Tibial nerve (tissue), 4 donors: Measurements from ENCODE around the gene POU6F2. TPM values are rescaled to one million over a fixed set of nuclear protein-coding genes. Genes with fewer than 3 reads are reported as not detected.

Source experiments
- DNase-seq, 2 donors: peaks; one replicate each; pipeline ENCODE4 v3.0.0-alpha.2; 2019; ENCODE audit warnings: low spot score in 2 of 2
- H3K27ac ChIP-seq, 4 donors: fragments of 200-600 bp; sonication (generic) in 3 of 4; one replicate each; pipeline ENCODE4 v1.5.1; 2017 to 2019; ENCODE audit warnings: mild to moderate bottlenecking in 1 of 4
- H3K27me3 ChIP-seq, 2 donors: fragments of 200-600 bp; sonication (generic) in 1 of 2; one replicate each; pipeline versions ENCODE4 v1.5.1 to v1.6.0; 2017 to 2019
- H3K36me3 ChIP-seq, 3 donors: fragments of 200-600 bp; sonication (generic); one replicate each; pipeline ENCODE4 v1.5.1; 2018 to 2019
- H3K4me1 ChIP-seq, 4 donors: fragments of 200-600 bp; sonication (generic) in 3 of 4; one replicate each; pipeline ENCODE4 v1.5.1; 2017 to 2019
- H3K4me3 ChIP-seq, 4 donors: fragments of 200-600 bp; sonication (generic) in 3 of 4; one replicate each; pipeline ENCODE4 v1.5.1; 2017 to 2019; ENCODE audit warnings: mild to moderate bottlenecking in 1 of 4, moderate library complexity in 1 of 4
- H3K9me3 ChIP-seq, 4 donors: fragments of 200-600 bp; sonication (generic) in 3 of 4; one replicate each; pipeline ENCODE4 v1.5.1; 2017 to 2019
- EP300 ChIP-seq, 2 donors: sonication (generic); formaldehyde crosslinking; IDR thresholded peaks; one replicate each; pipeline ENCODE4 v1.6.1; 2017; ENCODE audit warnings: antibody characterized with exemption in 2 of 2, mild to moderate bottlenecking in 1 of 2
- POLR2A ChIP-seq, 2 donors: fragments of 450-650 bp; IDR thresholded peaks; one replicate each; pipeline ENCODE4 v1.6.1; 2017; ENCODE audit warnings: antibody characterized with exemption in 2 of 2, mild to moderate bottlenecking in 2 of 2, moderate library complexity in 2 of 2
- WGBS, 2 donors: methylation state at CpG; one replicate each; pipeline ENCODE4 v1.1.5; 2018; 5-methylcytosine and 5-hydroxymethylcytosine counted together
- total RNA-seq, 4 donors: library from RNA; depleted of rRNA; stranded (reverse); fragments of >200 nt; gene quantifications; one replicate each; pipeline ENCODE4 v1.1.0, GENCODE V29; 2016
- TF ChIP-seq, protein P1 (sequence below), 5 experiments: fragments of 200-600 bp in 3 of 5; fragments of 450-650 bp in 2 of 5; sonication (generic) in 3 of 5; IDR thresholded peaks; one replicate each; pipeline ENCODE4 v1.5.1; 2016 to 2019; ENCODE audit warnings: antibody characterized with exemption in 5 of 5, mild to moderate bottlenecking in 3 of 5, moderate library complexity in 2 of 5

The POU6F2 gene
- total RNA-seq, 4 donors from 2014 or later, result 0.21 to 1.8 (median 1.3) TPM

DNA sequence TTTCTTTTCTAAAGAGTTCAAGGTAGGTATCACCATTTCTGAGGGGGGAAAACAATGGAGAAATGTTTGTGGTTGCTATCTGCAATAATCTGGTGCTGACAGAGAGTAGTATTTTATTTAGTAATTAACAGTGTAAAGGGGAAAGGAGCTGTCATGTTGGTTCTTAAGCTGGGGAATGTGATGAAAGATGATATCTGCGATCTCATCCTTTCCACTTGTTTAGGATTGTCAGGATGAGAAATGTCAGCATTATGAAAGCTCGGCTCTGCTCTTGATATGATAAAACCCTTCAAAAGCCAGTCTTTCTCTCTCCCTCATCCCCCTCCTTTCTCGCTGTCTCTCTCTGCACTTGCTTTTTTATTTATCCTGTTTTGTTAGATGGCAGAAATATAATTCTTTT lies 106.1 kb downstream of the POU6F2 start:
- H3K9me3 ChIP-seq, result no peaks in the 10 kb centered on the region
- peaks cover 0 to 6% (median 0%) of the 10 kb centered on the region in 4 donors for H3K4me1 ChIP-seq
- WGBS, 2 donors, result 83 to 87% methylated on average over 3 of the region's 3 CpGs

DNA sequence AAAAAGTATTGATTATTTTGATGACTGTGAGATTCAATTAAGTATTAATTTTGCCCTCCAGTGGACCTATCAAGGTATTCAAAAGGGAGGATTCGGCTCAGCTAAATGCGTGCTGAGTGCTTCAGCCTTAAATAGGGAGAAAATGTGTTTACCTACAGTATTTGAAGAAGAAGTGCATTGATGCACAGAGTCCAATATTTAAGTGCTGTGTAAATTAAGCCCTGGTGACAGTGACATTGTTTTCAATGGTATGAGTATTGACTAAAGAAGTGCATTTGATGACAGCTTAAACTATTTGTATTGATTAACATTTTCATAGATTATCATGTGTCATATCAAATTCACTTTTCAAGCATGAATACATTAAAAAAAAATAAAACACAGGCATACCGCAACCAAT lies 106.6 kb downstream of the POU6F2 start:
- Histone ChIP-seq H3K36me3 (no peaks in the 10 kb centered on the region), H3K4me1 (peaks cover 0 to 6% (median 0%) of the 10 kb centered on the region in 4 donors), H3K9me3 (no peaks in the 10 kb centered on the region), H3K4me3 (no peak overlapping the region), H3K27ac (no peak overlapping the region), H3K27me3 (no peaks in the 10 kb centered on the region)
- DNase-seq, result no peak
- TF ChIP-seq EP300 (IDR thresholded peaks at IDR 0.05), result no peak
- WGBS, 2 donors, result 96 to 98% methylated on average over 3 of the region's 3 CpGs

More for the DNA sequence above, 106.1 kb downstream of the POU6F2 start:
- Histone ChIP-seq H3K36me3 (no peaks in the 10 kb centered on the region), H3K4me3 (no peak overlapping the region), H3K27me3 (no peaks in the 10 kb centered on the region), H3K27ac (no peak overlapping the region)
- TF ChIP-seq EP300 (IDR thresholded peaks at IDR 0.05), result no peak
- TF ChIP-seq, protein P1, sequence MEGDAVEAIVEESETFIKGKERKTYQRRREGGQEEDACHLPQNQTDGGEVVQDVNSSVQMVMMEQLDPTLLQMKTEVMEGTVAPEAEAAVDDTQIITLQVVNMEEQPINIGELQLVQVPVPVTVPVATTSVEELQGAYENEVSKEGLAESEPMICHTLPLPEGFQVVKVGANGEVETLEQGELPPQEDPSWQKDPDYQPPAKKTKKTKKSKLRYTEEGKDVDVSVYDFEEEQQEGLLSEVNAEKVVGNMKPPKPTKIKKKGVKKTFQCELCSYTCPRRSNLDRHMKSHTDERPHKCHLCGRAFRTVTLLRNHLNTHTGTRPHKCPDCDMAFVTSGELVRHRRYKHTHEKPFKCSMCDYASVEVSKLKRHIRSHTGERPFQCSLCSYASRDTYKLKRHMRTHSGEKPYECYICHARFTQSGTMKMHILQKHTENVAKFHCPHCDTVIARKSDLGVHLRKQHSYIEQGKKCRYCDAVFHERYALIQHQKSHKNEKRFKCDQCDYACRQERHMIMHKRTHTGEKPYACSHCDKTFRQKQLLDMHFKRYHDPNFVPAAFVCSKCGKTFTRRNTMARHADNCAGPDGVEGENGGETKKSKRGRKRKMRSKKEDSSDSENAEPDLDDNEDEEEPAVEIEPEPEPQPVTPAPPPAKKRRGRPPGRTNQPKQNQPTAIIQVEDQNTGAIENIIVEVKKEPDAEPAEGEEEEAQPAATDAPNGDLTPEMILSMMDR (IDR thresholded peaks at IDR 0.05), result no peak
- no peak for TF ChIP-seq POLR2A (IDR thresholded peaks at IDR 0.05)
- no peak for DNase-seq

GRCh38 chr7:39085189-39085588 lies 107.5 kb downstream of the POU6F2 start:
- Histone ChIP-seq H3K27me3 (no peaks in the 10 kb centered on the region), H3K4me3 (peak overlapping the region in 2 of 4 donors; percentile 11 to 39), H3K4me1 (peaks cover 0 to 6% (median 0%) of the 10 kb centered on the region in 4 donors), H3K27ac (peak overlapping the region in 1 of 4 donors; percentile 11), H3K9me3 (no peaks in the 10 kb centered on the region), H3K36me3 (no peaks in the 10 kb centered on the region)
- 27 to 30% methylated on average over 5 of the region's 5 CpGs for WGBS, 2 donors
- no peak for DNase-seq
- TF ChIP-seq EP300 (IDR thresholded peaks at IDR 0.05) (no peak), POLR2A (IDR thresholded peaks at IDR 0.05) (no peak)
- TF ChIP-seq, protein P1 (IDR thresholded peaks at IDR 0.05), result no peak

DNA sequence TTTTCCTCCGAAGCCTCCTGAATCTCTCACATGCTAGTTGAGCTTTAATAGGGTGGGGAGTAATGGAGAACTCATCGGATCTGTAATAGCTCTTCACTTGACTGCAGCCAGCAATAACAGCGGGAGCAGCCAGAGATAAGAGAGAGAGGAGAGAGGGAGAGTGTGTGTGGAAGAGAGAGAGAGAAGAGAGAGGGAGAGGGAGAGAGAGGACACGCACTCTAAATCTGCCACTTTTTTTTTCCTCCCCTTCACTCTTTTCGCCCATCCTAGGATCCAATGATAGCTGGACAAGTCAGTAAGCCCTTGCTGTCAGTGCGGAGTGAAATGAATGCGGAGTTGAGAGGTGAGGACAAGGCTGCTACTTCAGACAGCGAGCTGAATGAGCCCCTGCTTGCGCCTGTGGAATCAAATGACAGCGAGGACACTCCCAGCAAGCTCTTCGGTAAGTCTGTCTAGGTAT lies 107.9 kb downstream of the POU6F2 start:
- H3K4me3 ChIP-seq, result peak overlapping the region in 3 of 4 donors; percentile 9 to 39 (median 11)
- peaks cover 0 to 6% (median 0%) of the 10 kb centered on the region in 4 donors for H3K4me1 ChIP-seq
- 7 to 13% methylated on average over 11 of the region's 11 CpGs for WGBS, 2 donors
- DNase-seq, result no peak
- no peaks in the 10 kb centered on the region for H3K27me3 ChIP-seq
- TF ChIP-seq POLR2A (IDR thresholded peaks at IDR 0.05) (no peak), EP300 (IDR thresholded peaks at IDR 0.05) (no peak)
- TF ChIP-seq, protein P1 (IDR thresholded peaks at IDR 0.05), result no peak
- peak overlapping the region in 1 of 4 donors; percentile 11 for H3K27ac ChIP-seq
- no peaks in the 10 kb centered on the region for H3K36me3 ChIP-seq
- no peaks in the 10 kb centered on the region for H3K9me3 ChIP-seq

- H3K36me3 ChIP-seq, result no peaks in the 10 kb centered on the region
- H3K9me3 ChIP-seq, result no peaks in the 10 kb centered on the region
- no peak overlapping the region for H3K27ac ChIP-seq
- TF ChIP-seq POLR2A (IDR thresholded peaks at IDR 0.05) (no peak), EP300 (IDR thresholded peaks at IDR 0.05) (no peak)
- TF ChIP-seq, protein P1 (IDR thresholded peaks at IDR 0.05), result no peak
- H3K4me1 ChIP-seq, result peaks cover 0 to 6% (median 0%) of the 10 kb centered on the region in 4 donors
- WGBS, 2 donors, result 81 to 82% methylated on average over 10 of the region's 10 CpGs
- DNase-seq, result no peak
- no peak overlapping the region for H3K4me3 ChIP-seq
- H3K27me3 ChIP-seq, result no peaks in the 10 kb centered on the region
These were observed 109.1 kb downstream of the POU6F2 start for GRCh38 chr7:39086638-39087360.
